ENCODE measurements around the gene CA6. TPM values are rescaled to one million over a fixed set of nuclear protein-coding genes. Genes with fewer than 3 reads are reported as not detected.

The CA6 gene
- total and polyA plus RNA-seq, 8 donors = not detected

GRCh38 chr1:8903410-8903809 lies 42.3 kb upstream of the CA6 start:
- peak overlapping the region in 1 of 4 donors; percentile 39 for H3K27ac ChIP-seq
- no peak for DNase-seq
- no peaks in the 10 kb centered on the region for H3K9me3 ChIP-seq
- H3K4me1 ChIP-seq = no peaks in the 10 kb centered on the region
- TF ChIP-seq, protein P1, sequence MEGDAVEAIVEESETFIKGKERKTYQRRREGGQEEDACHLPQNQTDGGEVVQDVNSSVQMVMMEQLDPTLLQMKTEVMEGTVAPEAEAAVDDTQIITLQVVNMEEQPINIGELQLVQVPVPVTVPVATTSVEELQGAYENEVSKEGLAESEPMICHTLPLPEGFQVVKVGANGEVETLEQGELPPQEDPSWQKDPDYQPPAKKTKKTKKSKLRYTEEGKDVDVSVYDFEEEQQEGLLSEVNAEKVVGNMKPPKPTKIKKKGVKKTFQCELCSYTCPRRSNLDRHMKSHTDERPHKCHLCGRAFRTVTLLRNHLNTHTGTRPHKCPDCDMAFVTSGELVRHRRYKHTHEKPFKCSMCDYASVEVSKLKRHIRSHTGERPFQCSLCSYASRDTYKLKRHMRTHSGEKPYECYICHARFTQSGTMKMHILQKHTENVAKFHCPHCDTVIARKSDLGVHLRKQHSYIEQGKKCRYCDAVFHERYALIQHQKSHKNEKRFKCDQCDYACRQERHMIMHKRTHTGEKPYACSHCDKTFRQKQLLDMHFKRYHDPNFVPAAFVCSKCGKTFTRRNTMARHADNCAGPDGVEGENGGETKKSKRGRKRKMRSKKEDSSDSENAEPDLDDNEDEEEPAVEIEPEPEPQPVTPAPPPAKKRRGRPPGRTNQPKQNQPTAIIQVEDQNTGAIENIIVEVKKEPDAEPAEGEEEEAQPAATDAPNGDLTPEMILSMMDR (IDR thresholded peaks at IDR 0.05) = no peak
- H3K36me3 ChIP-seq = no peaks in the 10 kb centered on the region
- ATAC-seq = peak in 1 of 4 donors; percentile 28
- no peak overlapping the region for H3K4me3 ChIP-seq
- 88 to 89% methylated on average over 6 of the region's 6 CpGs for WGBS, 2 donors
- intact Hi-C loops (cut with DNase I) = no loop called here
- no peak for FAIRE-seq
- no peaks in the 10 kb centered on the region for H3K27me3 ChIP-seq

DNA sequence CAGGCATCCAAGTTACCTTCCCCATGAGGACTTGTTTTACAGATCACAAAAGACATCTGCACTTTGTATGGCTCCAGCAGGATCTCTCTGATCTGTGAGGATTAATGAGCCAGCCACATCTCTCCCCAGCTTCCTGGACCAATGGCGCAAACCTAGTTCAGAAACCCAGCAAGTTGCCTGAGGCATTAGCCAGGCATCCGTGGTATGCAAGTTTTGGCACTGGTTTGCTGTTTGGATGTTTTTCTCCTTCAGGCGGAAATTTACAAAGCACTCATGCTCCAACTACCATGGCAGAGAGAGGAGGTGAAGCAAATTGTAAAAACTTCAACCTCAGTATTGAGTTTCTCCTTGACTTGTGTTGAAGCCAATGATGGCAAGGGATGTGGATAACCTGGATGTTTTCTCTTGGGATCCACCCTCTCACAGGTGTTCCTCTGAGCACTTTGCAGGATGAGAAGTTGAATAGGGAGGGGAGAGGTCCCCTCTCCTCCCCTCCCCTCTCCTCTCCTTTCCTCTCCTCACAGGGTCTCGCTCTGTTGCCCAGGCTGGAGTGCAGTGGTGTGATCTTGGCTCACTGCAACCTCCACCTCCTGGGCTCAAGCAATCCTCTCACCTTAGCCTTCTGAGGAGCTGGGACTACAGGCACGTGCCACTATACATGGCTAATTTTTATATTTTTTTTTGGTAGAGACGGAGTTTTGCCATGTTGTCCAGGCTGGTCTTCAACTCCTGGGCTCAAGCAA lies 41.6 kb upstream of the CA6 start:
- peak; percentile 40 to 83 (median 74) for ATAC-seq
- H3K4me1 ChIP-seq = no peaks in the 10 kb centered on the region
- H3K4me3 ChIP-seq = no peak overlapping the region
- FAIRE-seq = no peak
- H3K9me3 ChIP-seq = no peaks in the 10 kb centered on the region
- H3K27me3 ChIP-seq = no peaks in the 10 kb centered on the region
- WGBS, 2 donors = 59 to 66% methylated on average over 6 of the region's 6 CpGs
- peak in 2 of 6 donors; percentile 21 to 50 for DNase-seq
- H3K36me3 ChIP-seq = no peaks in the 10 kb centered on the region
- peak overlapping the region in 1 of 4 donors; percentile 41 for H3K27ac ChIP-seq
- TF ChIP-seq, protein P1 (IDR thresholded peaks at IDR 0.05) = no peak
- intact Hi-C loops (cut with DNase I) = no loop called here

DNA sequence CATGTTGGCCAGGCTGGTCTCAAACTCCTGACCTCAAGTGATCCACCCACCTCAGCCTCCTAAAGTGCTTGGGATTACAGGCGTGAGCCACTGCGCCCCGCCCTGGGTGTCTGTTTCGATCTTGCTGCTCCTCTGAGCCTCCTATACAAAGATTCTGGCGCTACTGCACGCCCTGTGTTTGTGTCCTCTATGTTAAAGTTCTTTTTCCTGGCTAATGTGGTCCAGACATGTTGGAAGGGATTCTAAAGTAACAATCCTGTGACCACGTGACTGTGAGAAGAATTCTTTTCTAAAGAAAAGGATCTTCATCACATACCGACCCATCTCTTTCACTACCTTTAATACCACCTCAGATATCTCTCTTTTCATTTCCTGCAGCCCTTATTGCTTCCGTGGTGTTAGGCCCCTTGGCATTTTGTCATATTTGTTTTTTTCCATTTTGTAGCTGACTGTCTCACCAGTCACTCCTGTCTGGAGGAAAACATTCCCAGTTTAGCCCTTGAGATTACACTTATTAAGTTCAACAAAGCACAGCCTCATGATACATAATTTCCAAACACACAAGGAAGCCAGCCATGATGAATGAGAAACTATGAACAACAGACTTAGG lies 40.0 kb upstream of the CA6 start:
- TF ChIP-seq, protein P1 (IDR thresholded peaks at IDR 0.05) = no peak
- H3K4me1 ChIP-seq = no peaks in the 10 kb centered on the region
- no peak overlapping the region for H3K27ac ChIP-seq
- no peaks in the 10 kb centered on the region for H3K9me3 ChIP-seq
- H3K4me3 ChIP-seq = no peak overlapping the region
- intact Hi-C loops (cut with DNase I) = no loop called here
- no peaks in the 10 kb centered on the region for H3K36me3 ChIP-seq
- no peak for FAIRE-seq
- 76 to 81% methylated on average over 9 of the region's 9 CpGs for WGBS, 2 donors
- ATAC-seq = no peak
- DNase-seq = no peak
- H3K27me3 ChIP-seq = no peaks in the 10 kb centered on the region

DNA sequence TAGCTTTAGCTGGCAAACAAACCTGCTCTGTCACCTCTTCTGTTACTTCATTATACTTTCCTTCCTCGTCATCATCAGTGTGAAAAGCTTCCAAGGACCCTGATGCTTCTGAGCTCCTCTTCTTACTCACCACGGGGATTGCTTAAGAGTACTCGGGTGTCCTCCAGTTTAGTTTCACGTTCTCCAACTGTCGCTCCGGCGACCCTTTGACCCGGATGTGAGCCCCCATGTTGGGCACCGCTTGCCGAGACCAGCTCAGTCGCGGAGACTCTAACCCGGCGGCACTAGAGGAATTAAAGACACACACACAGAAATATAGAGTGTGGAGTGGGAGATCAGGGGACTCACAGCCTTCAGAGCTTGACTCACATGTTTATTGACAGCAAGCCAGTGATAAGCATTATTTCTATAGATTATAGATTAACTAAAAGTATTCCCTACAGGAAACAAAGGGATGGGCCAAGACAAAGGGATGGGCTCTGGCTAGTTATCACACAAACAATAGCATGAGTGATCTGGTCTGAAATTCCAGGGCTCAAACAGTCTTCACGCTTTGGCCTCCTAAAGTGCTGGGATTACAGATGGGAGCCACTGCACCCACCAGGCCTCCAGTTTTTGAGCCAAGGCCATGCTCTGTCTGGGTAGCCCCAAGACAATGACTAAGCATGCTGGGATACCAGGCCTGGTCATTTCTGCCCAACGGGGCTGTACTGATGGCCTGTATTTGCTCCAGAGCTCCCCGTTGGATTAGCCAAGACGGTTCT lies 37.1 kb upstream of the CA6 start:
- DNase-seq (no peak), FAIRE-seq (no peak), ATAC-seq (no peak)
- Histone ChIP-seq H3K4me3 (no peak overlapping the region), H3K27me3 (no peaks in the 10 kb centered on the region), H3K9me3 (no peaks in the 10 kb centered on the region), H3K36me3 (no peaks in the 10 kb centered on the region), H3K27ac (no peak overlapping the region), H3K4me1 (no peaks in the 10 kb centered on the region)
- intact Hi-C loops (cut with DNase I) = no loop called here
- WGBS, 2 donors = 65 to 68% methylated on average over 18 of the region's 18 CpGs
- TF ChIP-seq, protein P1 (IDR thresholded peaks at IDR 0.05) = no peak

Measured in pancreas (tissue), 10 donors.